GM23338 (cell line): ENCODE data around the gene ABCA7. TPM values are rescaled to one million over a fixed set of nuclear protein-coding genes. Genes with fewer than 3 reads are reported as not detected.

Source experiments
- ATAC-seq: fragments of 200-7000 bp; cut with Tn5 transposase; 3 replicates; pipeline ENCODE4 v1.9.1; 2020
- DNase-seq: peaks from one replicate; pipeline ENCODE4 v3.0.0-alpha.2; 2015; ENCODE audit warnings: low spot score
- H2AFZ ChIP-seq: fragments of 200-600 bp; sonication (generic); 2 replicates; pipeline ENCODE4 v1.8.0; 2016; ENCODE audit warnings: antibody characterized with exemption, mild to moderate bottlenecking, moderate library complexity
- H3F3A ChIP-seq: fragments of 200-600 bp; sonication (generic); replicated peaks from 2 replicates; pipeline ENCODE4 v1.8.0; 2017; ENCODE audit warnings: antibody characterized with exemption, mixed run types, low read depth
- H3K27ac ChIP-seq: fragments of 200-600 bp; sonication (generic); 2 replicates; pipeline ENCODE4 v1.6.1; 2016; ENCODE audit warnings: low read depth
- H3K27me3 ChIP-seq: fragments of 200-600 bp; sonication (generic); 2 replicates; pipeline ENCODE4 v1.8.0; 2016; ENCODE audit warnings: mild to moderate bottlenecking, mixed run types, moderate library complexity; ENCODE audit not compliant: insufficient read depth
- H3K36me3 ChIP-seq: fragments of 200-600 bp; sonication (generic); 2 replicates; pipeline ENCODE4 v1.8.0; 2016; ENCODE audit warnings: mild to moderate bottlenecking; ENCODE audit not compliant: insufficient read depth
- H3K4me1 ChIP-seq: fragments of 200-600 bp; sonication (generic); 2 replicates; pipeline ENCODE4 v1.8.0; 2016; ENCODE audit warnings: mild to moderate bottlenecking, moderate library complexity; ENCODE audit not compliant: insufficient read depth
- H3K4me2 ChIP-seq: fragments of 200-600 bp; sonication (generic); 2 replicates; pipeline ENCODE4 v1.7.1; 2017; ENCODE audit warnings: mixed run types
- H3K4me3 ChIP-seq: fragments of 200-600 bp; sonication (generic); 2 replicates; pipeline ENCODE4 v1.6.1; 2016; ENCODE audit warnings: mixed run types
- H3K79me2 ChIP-seq: fragments of 200-600 bp; sonication (generic); replicated peaks from 2 replicates; pipeline ENCODE4 v1.8.0; 2017; ENCODE audit warnings: mild to moderate bottlenecking; ENCODE audit not compliant: insufficient read depth
- H3K9me2 ChIP-seq: fragments of 200-600 bp; sonication (generic); 2 replicates; pipeline ENCODE4 v1.8.0; 2017; ENCODE audit not compliant: insufficient read depth
- H4K20me1 ChIP-seq: fragments of 200-600 bp; sonication (generic); replicated peaks from 2 replicates; pipeline ENCODE4 v1.8.0; 2017; ENCODE audit warnings: mild to moderate bottlenecking; ENCODE audit not compliant: insufficient read depth
- H3K27ac Mint-ChIP-seq: 2 replicates; pipeline ENCODE4 v1.8.0; 2020; ENCODE audit warnings: inconsistent platforms, mild to moderate bottlenecking, moderate library complexity, mixed read lengths
- H3K27me3 Mint-ChIP-seq: 3 replicates; pipeline ENCODE4 v1.8.0; 2022; ENCODE audit warnings: low read depth, mild to moderate bottlenecking, moderate library complexity, mixed read lengths, inconsistent platforms; ENCODE audit not compliant: insufficient read depth, poor library complexity
- H3K36me3 Mint-ChIP-seq: 3 replicates; pipeline ENCODE4 v1.8.0; 2021; ENCODE audit warnings: low read depth, mild to moderate bottlenecking, inconsistent platforms, moderate library complexity, mixed read lengths
- H3K4me1 Mint-ChIP-seq: 3 replicates; pipeline ENCODE4 v1.8.0; 2020; ENCODE audit warnings: mild to moderate bottlenecking, inconsistent platforms, mixed read lengths
- H3K4me3 Mint-ChIP-seq: 3 replicates; pipeline ENCODE4 v1.8.0; 2021; ENCODE audit warnings: moderate library complexity, mild to moderate bottlenecking, inconsistent platforms, mixed read lengths
- H3K9me3 Mint-ChIP-seq: 3 replicates; pipeline ENCODE4 v1.8.0; 2020; ENCODE audit warnings: moderate library complexity, mild to moderate bottlenecking, inconsistent platforms, mixed read lengths
- CTCF ChIP-seq, 2 experiments: fragments of 200-600 bp in 1 of 2; sonication (generic) in 1 of 2; conservative IDR thresholded peaks; 2 replicates each; pipeline versions ENCODE4 v1.5.1 to v1.6.1; 2016 to 2017; ENCODE audit warnings: antibody characterized with exemption in 2 of 2, low read depth in 2 of 2, mild to moderate bottlenecking in 2 of 2, moderate library complexity in 1 of 2
- EZH2 ChIP-seq: fragments of 200-600 bp; sonication (generic); IDR thresholded peaks from one replicate; pipeline ENCODE4 v1.8.0; 2017; ENCODE audit warnings: antibody characterized with exemption, mild to moderate bottlenecking, low read depth; ENCODE audit not compliant: unreplicated experiment
- NANOG ChIP-seq: IDR thresholded peaks from 2 replicates; pipeline ENCODE4 v1.6.1; 2016; ENCODE audit warnings: antibody characterized with exemption, borderline replicate concordance
- STAT1 ChIP-seq: IDR thresholded peaks from one replicate; pipeline ENCODE4 v1.6.1; 2016; ENCODE audit warnings: antibody characterized with exemption; ENCODE audit not compliant: unreplicated experiment
- ZNF114 ChIP-seq: fragments of 250-450 bp; sonication (Bioruptor Pico); IDR thresholded peaks from 2 replicates; pipeline ENCODE4 v1.5.0; 2020; ENCODE audit warnings: mild to moderate bottlenecking, moderate library complexity
- polyA plus RNA-seq: library from polyadenylated mRNA; unstranded; fragments of >200 nt; fragmentation: Nextera tagmentation; extraction: Ambion mirVana; gene quantifications from 2 replicates; pipeline ENCODE4 v1.2.1, GENCODE V29; 2016
- total RNA-seq: library from RNA; depleted of rRNA; stranded (reverse); fragments of >200 nt; shearing (Covaris generic); gene quantifications from 2 replicates; pipeline ENCODE4 v1.2.3, GENCODE V29; 2014

ABCA7 gene
- total and polyA plus RNA-seq, 2 experiments from 2014 or later = 22.2 to 27.4 TPM

GRCh38 chr19:1081301-1082164 lies 41.6 kb downstream of the ABCA7 start:
- H4K20me1 ChIP-seq = 0 out of 2 replicates have a peak, but pooled peaks cover 3% of the 10 kb centered on the region
- peak overlapping the region; percentile 50; the same call in 2 of the 3 replicates for H3K4me3 Mint-ChIP-seq
- no peaks in the 10 kb centered on the region; the same call in 1 of the 2 replicates for H3K4me1 ChIP-seq
- H3K36me3 ChIP-seq = no peaks in the 10 kb centered on the region
- DNase-seq (peak; percentile 75), ATAC-seq (peak; percentile 67)
- H3F3A ChIP-seq = peaks cover 27% of the 10 kb centered on the region
- no peaks in the 10 kb centered on the region; the same call in 2 of the 3 replicates for H3K9me3 Mint-ChIP-seq
- H3K4me3 ChIP-seq = peak overlapping the region; percentile 53
- H3K9me2 ChIP-seq = no peaks in the 10 kb centered on the region
- H3K79me2 ChIP-seq = no peaks in the 10 kb centered on the region
- peaks cover 24% of the 10 kb centered on the region for H3K27me3 Mint-ChIP-seq
- H2AFZ ChIP-seq = no peak overlapping the region
- peak overlapping the region; percentile 79 for H3K4me2 ChIP-seq
- H3K4me1 Mint-ChIP-seq = no peaks in the 10 kb centered on the region
- H3K27me3 ChIP-seq = no peaks in the 10 kb centered on the region
- H3K27ac Mint-ChIP-seq = peak overlapping the region; percentile 74; the same call in 1 of the 2 replicates
- TF ChIP-seq STAT1 (no peak), CTCF (conservative IDR thresholded peaks at IDR 0.05; ENCODE audit: low read depth in 2 of 2) (peak; percentile 27 to 51; a peak in 3 of 4 replicates)
- H3K27ac ChIP-seq = no peak overlapping the region
- H3K36me3 Mint-ChIP-seq = peaks cover 53% of the 10 kb centered on the region

GRCh38 chr19:1082165-1082927 lies 42.4 kb downstream of the ABCA7 start:
- H3K4me3 Mint-ChIP-seq = peak overlapping the region; percentile 69
- Histone ChIP-seq H3K4me3 (peak overlapping the region; percentile 55; the same call in 1 of the 2 replicates), H3K4me2 (peak overlapping the region; percentile 80), H3K79me2 (no peaks in the 10 kb centered on the region), H3K27me3 (no peaks in the 10 kb centered on the region), H3K4me1 (no peaks in the 10 kb centered on the region; the same call in 1 of the 2 replicates), H3F3A (peaks cover 26% of the 10 kb centered on the region; the same call in 1 of the 2 replicates), H2AFZ (no peak overlapping the region), H3K36me3 (no peaks in the 10 kb centered on the region), H3K9me2 (no peaks in the 10 kb centered on the region), H3K27ac (0 out of 2 replicates have a peak overlapping the region, but pooled peaks have one; percentile 39), H4K20me1 (peaks cover 3% of the 10 kb centered on the region; the same call in 1 of the 2 replicates)
- H3K9me3 Mint-ChIP-seq = no peaks in the 10 kb centered on the region; the same call in 2 of the 3 replicates
- TF ChIP-seq ZNF114 (no peak), NANOG (no peak), EZH2 (no peak)
- ATAC-seq = peak; percentile 72
- DNase-seq = peak; percentile 98
- peaks cover 24% of the 10 kb centered on the region for H3K27me3 Mint-ChIP-seq
- no peaks in the 10 kb centered on the region for H3K4me1 Mint-ChIP-seq
- H3K36me3 Mint-ChIP-seq = peaks cover 51% of the 10 kb centered on the region
- H3K27ac Mint-ChIP-seq = peak overlapping the region; percentile 92
